Testis (tissue), 3 donors: Measurements from ENCODE around the gene PLEKHG7. TPM values are rescaled to one million over a fixed set of nuclear protein-coding genes. Genes with fewer than 3 reads are reported as not detected.

Experiments used
- DNase-seq: peaks from one replicate; pipeline ENCODE4 v3.0.0-alpha.2; 2019
- H3K27ac ChIP-seq, 2 donors: fragments of 200-600 bp; sonication (generic); one replicate each; pipeline ENCODE4 v1.5.1; 2019
- H3K27me3 ChIP-seq: fragments of 200-600 bp; sonication (generic); one replicate; pipeline ENCODE4 v1.5.1; 2019
- H3K36me3 ChIP-seq: fragments of 200-600 bp; sonication (generic); one replicate; pipeline ENCODE4 v1.5.1; 2017; ENCODE audit warnings: low read depth; ENCODE audit errors: missing control alignments
- H3K4me1 ChIP-seq: fragments of 200-600 bp; sonication (generic); one replicate; pipeline ENCODE4 v1.5.1; 2019
- H3K4me3 ChIP-seq, 2 donors: fragments of 200-600 bp; sonication (generic); one replicate each; pipeline ENCODE4 v1.5.1; 2017 to 2019
- H3K9me3 ChIP-seq: fragments of 200-600 bp; sonication (generic); one replicate; pipeline ENCODE4 v1.5.1; 2017
- POLR2A ChIP-seq: fragments of 450-650 bp; IDR thresholded peaks from one replicate; pipeline ENCODE4 v1.6.1; 2017; ENCODE audit warnings: antibody characterized with exemption, mild to moderate bottlenecking, moderate library complexity
- WGBS, 2 donors: methylation state at CpG; one replicate each; pipeline ENCODE4 v1.1.5; 2018; 5-methylcytosine and 5-hydroxymethylcytosine counted together
- intact Hi-C: fragments of 100-400 bp; cut with DNase I; formaldehyde crosslinking; loops from one replicate; pipeline ENCODE4 v1.15.1; 2023; ENCODE audit warnings: low total_unique reads
- polyA plus RNA-seq: library from polyadenylated mRNA; stranded (reverse); fragments of 350-450 nt; fragmentation: Illumina TruSeq; extraction: RNeasy Lipid Tissue Mini Kit (QIAGEN cat#74804); gene quantifications from one replicate; pipeline ENCODE4 v1.2.3, GENCODE V29; 2014; ENCODE audit warnings: low read depth, low replicate concordance; ENCODE audit not compliant: insufficient read depth
- total RNA-seq, 2 donors: library from RNA; depleted of rRNA; stranded (reverse); fragments of >200 nt; gene quantifications; one replicate each; pipeline ENCODE4 v1.2.3, GENCODE V29; 2016
- TF ChIP-seq, protein P1 (sequence below), 3 experiments: fragments of 450-650 bp in 2 of 3; fragments of 200-600 bp in 1 of 3; sonication (generic) in 1 of 3; IDR thresholded peaks; one replicate each; pipeline ENCODE4 v1.5.1; 2016 to 2019; ENCODE audit warnings: antibody characterized with exemption in 3 of 3, mild to moderate bottlenecking in 2 of 3, moderate library complexity in 1 of 3

PLEKHG7 gene
- total and polyA plus RNA-seq, 3 donors from 2014 or later: 0.06 to 0.33 (median 0.31) TPM

DNA sequence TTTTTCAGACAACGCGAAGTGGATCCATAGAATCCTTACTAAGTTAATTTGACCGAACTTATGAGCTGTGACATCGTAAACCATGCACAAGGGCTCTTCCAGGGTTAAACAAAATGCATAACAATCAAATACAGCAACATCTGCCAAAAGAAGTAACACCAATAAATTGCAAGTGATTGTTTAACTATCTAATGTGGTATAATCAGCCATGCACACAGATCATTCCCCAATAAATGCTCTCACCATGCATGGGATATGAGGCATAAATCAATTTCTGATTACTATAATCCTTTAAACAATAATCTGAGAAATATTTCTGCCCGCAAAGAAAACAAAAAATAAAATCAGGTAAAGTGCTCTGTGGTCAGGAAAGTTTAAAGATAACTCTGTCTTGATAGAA lies 7.7 kb upstream of the PLEKHG7 start:
- H3K4me1 ChIP-seq: no peaks in the 10 kb centered on the region
- no peak overlapping the region for H3K4me3 ChIP-seq
- no peak overlapping the region for H3K27ac ChIP-seq
- DNase-seq: no peak
- intact Hi-C loops: no loop called here
- TF ChIP-seq POLR2A: no peak
- TF ChIP-seq, protein P1, sequence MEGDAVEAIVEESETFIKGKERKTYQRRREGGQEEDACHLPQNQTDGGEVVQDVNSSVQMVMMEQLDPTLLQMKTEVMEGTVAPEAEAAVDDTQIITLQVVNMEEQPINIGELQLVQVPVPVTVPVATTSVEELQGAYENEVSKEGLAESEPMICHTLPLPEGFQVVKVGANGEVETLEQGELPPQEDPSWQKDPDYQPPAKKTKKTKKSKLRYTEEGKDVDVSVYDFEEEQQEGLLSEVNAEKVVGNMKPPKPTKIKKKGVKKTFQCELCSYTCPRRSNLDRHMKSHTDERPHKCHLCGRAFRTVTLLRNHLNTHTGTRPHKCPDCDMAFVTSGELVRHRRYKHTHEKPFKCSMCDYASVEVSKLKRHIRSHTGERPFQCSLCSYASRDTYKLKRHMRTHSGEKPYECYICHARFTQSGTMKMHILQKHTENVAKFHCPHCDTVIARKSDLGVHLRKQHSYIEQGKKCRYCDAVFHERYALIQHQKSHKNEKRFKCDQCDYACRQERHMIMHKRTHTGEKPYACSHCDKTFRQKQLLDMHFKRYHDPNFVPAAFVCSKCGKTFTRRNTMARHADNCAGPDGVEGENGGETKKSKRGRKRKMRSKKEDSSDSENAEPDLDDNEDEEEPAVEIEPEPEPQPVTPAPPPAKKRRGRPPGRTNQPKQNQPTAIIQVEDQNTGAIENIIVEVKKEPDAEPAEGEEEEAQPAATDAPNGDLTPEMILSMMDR (IDR thresholded peaks at IDR 0.05): no peak
- WGBS, 2 donors: 78 to 79% methylated on average over 5 of the region's 5 CpGs
- H3K27me3 ChIP-seq: no peaks in the 10 kb centered on the region
- H3K9me3 ChIP-seq: no peaks in the 10 kb centered on the region
- no peaks in the 10 kb centered on the region for H3K36me3 ChIP-seq

DNA sequence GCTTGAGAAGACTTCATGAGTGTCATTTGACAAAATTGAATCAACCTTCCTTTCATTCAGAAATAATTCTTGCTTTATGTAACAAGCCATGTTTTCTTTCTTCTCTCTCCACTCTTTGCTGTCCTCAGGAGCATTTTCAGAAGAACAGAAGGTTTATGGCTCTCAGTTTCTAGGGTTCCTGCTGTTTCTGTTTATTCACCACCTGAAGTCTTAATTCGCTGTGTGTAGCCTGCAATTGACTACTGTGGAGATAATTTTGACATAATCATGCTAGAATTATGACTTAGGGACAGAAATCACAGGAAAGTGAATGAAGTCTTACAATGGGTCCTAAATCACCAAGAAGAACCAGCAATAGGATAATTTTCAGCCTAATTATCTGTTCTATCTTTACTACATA lies 7.2 kb upstream of the PLEKHG7 start:
- H3K27ac ChIP-seq: no peak overlapping the region
- intact Hi-C loops: no loop called here
- H3K4me1 ChIP-seq: no peaks in the 10 kb centered on the region
- no peak overlapping the region for H3K4me3 ChIP-seq
- WGBS, 2 donors: 70 to 82% methylated on average over 1 of the region's 1 CpG
- TF ChIP-seq, protein P1 (IDR thresholded peaks at IDR 0.05): no peak
- H3K9me3 ChIP-seq: no peaks in the 10 kb centered on the region
- no peaks in the 10 kb centered on the region for H3K27me3 ChIP-seq
- no peak for DNase-seq
- no peaks in the 10 kb centered on the region for H3K36me3 ChIP-seq

DNA sequence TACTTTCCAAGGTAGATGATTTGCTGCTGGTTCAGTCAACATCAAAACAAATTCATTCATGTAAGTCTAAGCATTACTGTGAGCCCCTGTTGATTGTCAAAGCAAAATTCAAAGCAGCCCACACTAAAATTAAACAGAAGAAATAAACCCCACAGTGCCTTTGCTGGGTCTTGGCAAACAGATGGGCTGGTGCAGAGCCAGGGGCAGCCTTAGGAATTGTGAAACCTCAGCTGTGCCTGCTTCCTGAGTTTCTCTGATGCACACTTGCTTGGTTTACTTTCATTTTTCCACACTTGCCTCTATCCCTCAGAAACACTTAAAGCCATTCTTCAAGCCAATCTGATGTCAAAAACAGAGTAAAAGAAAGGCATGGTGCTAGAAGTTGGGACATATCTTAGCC lies 6.6 kb upstream of the PLEKHG7 start:
- Histone ChIP-seq H3K36me3 (no peaks in the 10 kb centered on the region), H3K4me1 (no peaks in the 10 kb centered on the region), H3K27me3 (no peaks in the 10 kb centered on the region), H3K4me3 (no peak overlapping the region), H3K27ac (no peak overlapping the region), H3K9me3 (no peaks in the 10 kb centered on the region)
- TF ChIP-seq, protein P1 (IDR thresholded peaks at IDR 0.05): no peak
- no peak for TF ChIP-seq POLR2A
- intact Hi-C loops: no loop called here
- no peak for DNase-seq

DNA sequence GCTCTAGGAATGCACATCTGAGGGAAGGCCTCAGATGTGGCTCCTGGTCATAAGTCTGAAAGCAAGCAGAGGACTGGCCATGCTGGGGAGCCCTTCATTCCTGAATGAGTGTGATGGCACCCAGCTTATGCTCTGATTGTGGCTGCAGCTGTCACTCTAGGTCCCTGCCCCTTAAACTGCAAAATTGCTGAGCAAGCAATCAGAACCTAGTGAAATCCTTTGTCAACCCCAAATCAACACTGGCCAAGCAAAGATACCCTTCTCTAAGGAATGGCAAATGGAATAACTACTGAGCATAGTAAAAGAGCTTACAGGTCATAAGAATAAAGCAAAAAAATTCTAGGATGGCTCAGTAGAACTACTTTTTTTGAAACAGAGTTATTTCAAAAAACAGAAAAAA lies 4.3 kb upstream of the PLEKHG7 start:
- no peak for TF ChIP-seq POLR2A
- TF ChIP-seq, protein P1 (IDR thresholded peaks at IDR 0.05): no peak
- H3K4me3 ChIP-seq: no peak overlapping the region
- no peaks in the 10 kb centered on the region for H3K27me3 ChIP-seq
- H3K9me3 ChIP-seq: no peaks in the 10 kb centered on the region
- no peak for DNase-seq
- H3K27ac ChIP-seq: no peak overlapping the region
- H3K36me3 ChIP-seq: no peaks in the 10 kb centered on the region
- intact Hi-C loops: no loop called here
- no peaks in the 10 kb centered on the region for H3K4me1 ChIP-seq

DNA sequence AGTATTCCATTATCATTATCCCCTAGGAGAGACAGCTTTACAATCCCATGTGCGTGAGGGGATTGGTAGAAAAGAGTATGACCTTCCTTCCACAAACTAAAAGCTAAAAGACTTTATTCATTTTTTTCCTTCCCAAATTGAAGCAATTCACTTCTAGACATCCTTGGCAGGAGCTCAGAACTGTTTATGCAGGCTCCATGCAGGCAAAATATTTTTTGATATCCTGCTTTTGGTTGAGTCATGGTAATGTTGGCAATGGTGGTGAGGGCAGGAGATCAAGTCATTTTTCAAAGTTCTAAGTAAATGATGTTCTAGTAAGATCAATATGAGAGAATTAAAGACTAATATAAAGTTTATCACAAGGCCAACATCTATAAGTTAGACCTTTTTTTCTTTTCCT lies 1.3 kb upstream of the PLEKHG7 start:
- Histone ChIP-seq H3K27ac (no peak overlapping the region), H3K4me1 (no peaks in the 10 kb centered on the region), H3K9me3 (no peaks in the 10 kb centered on the region), H3K4me3 (no peak overlapping the region), H3K36me3 (no peaks in the 10 kb centered on the region), H3K27me3 (no peaks in the 10 kb centered on the region)
- intact Hi-C loops: no loop called here
- TF ChIP-seq, protein P1 (IDR thresholded peaks at IDR 0.05): no peak
- no peak for TF ChIP-seq POLR2A
- 93 to 100% methylated on average over 1 of the region's 1 CpG for WGBS, 2 donors
- DNase-seq: no peak
